ENCODE measurements around the gene TRIM29. TPM values are rescaled to one million over a fixed set of nuclear protein-coding genes. Genes with fewer than 3 reads are reported as not detected.

Gene TRIM29
- total RNA-seq, 3 donors from 2014 or later, result 10.6 to 58.7 (median 45.9) TPM

DNA sequence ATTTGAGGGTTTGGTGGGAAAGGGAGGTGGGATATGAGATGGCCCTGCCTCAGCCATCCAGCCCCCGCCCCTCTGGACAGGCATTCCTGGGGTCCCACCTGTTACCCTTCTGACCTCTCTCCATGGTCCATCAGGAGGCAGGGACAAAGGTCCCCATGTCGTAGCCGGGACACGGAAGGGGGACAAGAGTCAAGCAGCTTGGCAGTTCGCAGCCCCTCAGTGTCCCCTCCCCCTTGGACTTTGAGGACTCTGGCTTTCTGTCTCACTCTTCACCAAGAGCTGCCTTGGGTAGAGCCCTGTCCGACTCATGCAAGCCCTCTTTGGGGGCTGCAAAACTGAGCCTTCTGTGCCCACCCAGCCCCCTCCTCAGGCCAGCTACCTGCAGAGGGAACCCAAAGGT, 30.2 kb downstream of the TRIM29 start:
- H3K9me3 ChIP-seq, result no peaks in the 10 kb centered on the region
- H3K27me3 ChIP-seq, result no peaks in the 10 kb centered on the region
- DNase-seq (ENCODE audit: low spot score in 2 of 2), result no peak
- intact Hi-C loops (cut with DNase I; ENCODE audit: low total_unique reads), result loop anchor here (10.0 kb wide), 1 partner anchor 443 kb away; no protein-coding TSS in a partner anchor
- H3K4me3 ChIP-seq, result no peak overlapping the region
- TF ChIP-seq POLR2A (IDR thresholded peaks at IDR 0.05) (no peak), POLR2AphosphoS5 (IDR thresholded peaks at IDR 0.05) (no peak), CTCF (IDR thresholded peaks at IDR 0.05) (no peak)
- no peaks in the 10 kb centered on the region for H3K36me3 ChIP-seq
- H3K27ac ChIP-seq, result no peak overlapping the region
- H3K4me1 ChIP-seq, result no peaks in the 10 kb centered on the region

DNA sequence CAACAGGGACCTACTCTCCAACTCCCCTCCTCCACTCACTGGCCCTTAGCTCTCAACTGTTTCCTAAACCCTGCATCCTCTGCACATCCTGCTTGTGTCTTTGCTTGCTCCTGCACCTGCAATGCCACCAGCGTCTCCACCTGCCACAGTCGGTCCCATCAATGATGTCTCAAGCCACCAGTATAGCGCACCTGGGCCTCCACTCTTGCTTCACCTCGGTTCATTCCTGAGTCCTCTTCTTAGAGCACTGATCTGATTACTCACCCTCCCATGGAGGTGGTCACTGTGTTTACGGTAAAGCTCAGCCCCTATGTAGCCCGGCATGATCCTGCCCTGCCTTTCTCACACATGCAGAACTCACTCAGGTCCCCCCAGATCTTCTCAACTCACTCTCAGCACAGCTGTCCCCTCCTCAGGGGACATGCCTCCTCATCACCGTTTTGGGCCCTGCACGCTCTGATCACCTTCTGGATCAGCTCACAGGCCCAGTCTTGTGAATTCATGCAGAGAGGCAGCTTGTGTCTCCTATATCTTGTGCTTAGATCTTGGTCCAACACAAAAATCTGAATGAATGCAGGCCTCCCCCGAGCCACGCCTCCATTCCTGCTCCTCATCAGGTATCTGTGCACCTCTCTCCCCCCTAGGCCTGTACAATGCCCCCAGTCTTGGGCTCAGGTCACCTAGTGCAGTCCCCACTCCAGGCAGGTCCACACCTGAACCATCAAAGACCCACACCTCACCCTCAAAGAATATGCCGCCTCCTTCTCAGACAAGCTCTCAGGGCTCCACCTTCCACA, 31.4 kb downstream of the TRIM29 start:
- no peak for DNase-seq (ENCODE audit: low spot score in 2 of 2)
- Histone ChIP-seq H3K36me3 (no peaks in the 10 kb centered on the region), H3K4me3 (no peak overlapping the region), H3K9me3 (no peaks in the 10 kb centered on the region), H3K27me3 (no peaks in the 10 kb centered on the region), H3K27ac (no peak overlapping the region), H3K4me1 (no peaks in the 10 kb centered on the region)
- TF ChIP-seq POLR2A (IDR thresholded peaks at IDR 0.05) (no peak), CTCF (IDR thresholded peaks at IDR 0.05) (no peak), POLR2AphosphoS5 (IDR thresholded peaks at IDR 0.05) (no peak)
- intact Hi-C loops (cut with DNase I; ENCODE audit: low total_unique reads), result loop anchor here (10.0 kb wide), 1 partner anchor 442 kb away; no protein-coding TSS in a partner anchor

GRCh38 chr11:120105576-120105975, 32.3 kb downstream of the TRIM29 start:
- intact Hi-C loops (cut with DNase I; ENCODE audit: low total_unique reads), result loop anchor here (10.0 kb wide), 1 partner anchor 441 kb away; no protein-coding TSS in a partner anchor
- TF ChIP-seq POLR2A (IDR thresholded peaks at IDR 0.05), result no peak
- no peak for TF ChIP-seq POLR2AphosphoS5 (IDR thresholded peaks at IDR 0.05)
- TF ChIP-seq CTCF (IDR thresholded peaks at IDR 0.05), result no peak
- H3K4me3 ChIP-seq, result no peak overlapping the region
- no peak overlapping the region for H3K27ac ChIP-seq
- H3K4me1 ChIP-seq, result no peaks in the 10 kb centered on the region
- no peaks in the 10 kb centered on the region for H3K27me3 ChIP-seq
- H3K36me3 ChIP-seq, result no peaks in the 10 kb centered on the region
- H3K9me3 ChIP-seq, result no peaks in the 10 kb centered on the region
- DNase-seq (ENCODE audit: low spot score in 2 of 2), result no peak

GRCh38 chr11:120104041-120104565, 33.8 kb downstream of the TRIM29 start:
- TF ChIP-seq CTCF (IDR thresholded peaks at IDR 0.05) (no peak), POLR2AphosphoS5 (IDR thresholded peaks at IDR 0.05) (no peak), POLR2A (IDR thresholded peaks at IDR 0.05) (no peak)
- no peaks in the 10 kb centered on the region for H3K27me3 ChIP-seq
- intact Hi-C loops (cut with DNase I; ENCODE audit: low total_unique reads), result loop anchor here (10.0 kb wide), 1 partner anchor 439 kb away; no protein-coding TSS in a partner anchor
- no peak overlapping the region for H3K4me3 ChIP-seq
- DNase-seq (ENCODE audit: low spot score in 2 of 2), result no peak
- H3K27ac ChIP-seq, result no peak overlapping the region
- H3K4me1 ChIP-seq, result no peaks in the 10 kb centered on the region
- H3K9me3 ChIP-seq, result no peaks in the 10 kb centered on the region
- H3K36me3 ChIP-seq, result no peaks in the 10 kb centered on the region

DNA sequence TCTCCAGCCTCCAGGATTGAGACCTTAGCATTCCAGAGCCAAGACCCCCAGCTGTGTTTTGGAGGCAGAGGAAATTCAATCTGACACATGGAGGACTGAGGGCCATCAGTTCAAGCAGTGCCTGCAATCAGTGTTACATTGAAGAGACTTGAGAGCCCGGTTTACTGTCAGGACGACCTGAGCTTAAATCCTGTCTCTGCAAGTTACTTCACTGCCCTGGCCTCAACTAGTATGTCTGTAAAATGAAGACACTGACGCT, 35.1 kb downstream of the TRIM29 start:
- Histone ChIP-seq H3K9me3 (no peaks in the 10 kb centered on the region), H3K27me3 (peaks cover 0 to 3% of the 10 kb centered on the region in 2 donors), H3K27ac (no peak overlapping the region), H3K4me3 (no peak overlapping the region), H3K4me1 (no peaks in the 10 kb centered on the region), H3K36me3 (no peaks in the 10 kb centered on the region)
- DNase-seq (ENCODE audit: low spot score in 2 of 2), result no peak
- intact Hi-C loops (cut with DNase I; ENCODE audit: low total_unique reads), result loop anchor here (10.0 kb wide), 1 partner anchor 438 kb away; no protein-coding TSS in a partner anchor
- TF ChIP-seq POLR2AphosphoS5 (IDR thresholded peaks at IDR 0.05) (no peak), CTCF (IDR thresholded peaks at IDR 0.05) (no peak), POLR2A (IDR thresholded peaks at IDR 0.05) (no peak)
